BJ (cell line): ENCODE data around the gene GAS1. TPM values are rescaled to one million over a fixed set of nuclear protein-coding genes. Genes with fewer than 3 reads are reported as not detected.

Experiments used
- CTCF ChIA-PET: fragments of 350-600 bp; formaldehyde crosslinking; extraction: SDS; loops from one replicate; lab custom pipeline; 2021; ENCODE audit warnings: antibody characterized with exemption, inconsistent platforms; lab: Yijun Ruan, JAX
- POLR2A ChIA-PET: fragments of 300-600 bp; sonication (Branson Sonifier 250); formaldehyde crosslinking; extraction: SDS; loops from one replicate; lab custom pipeline; 2021; ENCODE audit warnings: antibody characterized with exemption; lab: Charles Lee
- DNase-seq: peaks from one replicate; pipeline ENCODE4 v3.0.0-alpha.2; 2011; ENCODE audit warnings: low read depth
- H3K27me3 ChIP-seq: 2 replicates; pipeline ENCODE4 v1.6.0; 2011; ENCODE audit warnings: low read length; ENCODE audit not compliant: control insufficient read depth, insufficient read depth
- H3K36me3 ChIP-seq: 2 replicates; pipeline ENCODE4 v1.5.1; 2011; ENCODE audit warnings: low read length; ENCODE audit not compliant: control insufficient read depth, insufficient read depth
- H3K4me3 ChIP-seq: 2 replicates; pipeline ENCODE4 v1.5.1; 2011; ENCODE audit warnings: low read depth, mild to moderate bottlenecking, control low read depth, low read length
- CTCF ChIP-seq: IDR thresholded peaks from 2 replicates; pipeline ENCODE4 v1.5.1; 2011; ENCODE audit warnings: low read depth, mild to moderate bottlenecking, control low read depth, inconsistent platforms, low read length, moderate library complexity; ENCODE audit not compliant: insufficient read depth
- polyA plus RNA-seq: library from polyadenylated mRNA; depleted of rRNA; stranded (reverse); fragments of >200 nt; gene quantifications from 2 replicates; pipeline ENCODE4 v1.2.3, GENCODE V29; 2011

The GAS1 gene
- polyA plus RNA-seq, 1 experiment: 26.2 TPM

GRCh38 chr9:86944796-86945727 is 2.2 kb downstream of the GAS1 start:
- CTCF ChIA-PET: interaction anchor here (0.7 to 1.7 kb wide), 6 partner anchors 90 to 526 kb away, joined by 3 to 4 read pairs (median 3); no protein-coding TSS in a partner anchor

GRCh38 chr9:86943201-86944113 is 3.8 kb downstream of the GAS1 start:
- ChIA-PET POLR2A (interaction anchor here (0.8 to 1.1 kb wide), 2 partner anchors 148 to 442 kb away, joined by 3 to 7 read pairs; no protein-coding TSS in a partner anchor), CTCF (interaction anchor here (0.7 to 1.7 kb wide), 7 partner anchors 10 to 742 kb away, joined by 3 to 11 read pairs (median 3); no protein-coding TSS in a partner anchor)
- DNase-seq: no peak
- peaks cover 4% of the 10 kb centered on the region for H3K36me3 ChIP-seq
- peaks cover 2% of the 10 kb centered on the region; the same call in 1 of the 2 replicates for H3K27me3 ChIP-seq
- peak overlapping the region; percentile 88 for H3K4me3 ChIP-seq
- no peak for TF ChIP-seq CTCF

More at GRCh38 chr9:86944796-86945727, 2.2 kb downstream of the GAS1 start:
- Histone ChIP-seq H3K27me3 (peaks cover 2% of the 10 kb centered on the region; the same call in 1 of the 2 replicates), H3K36me3 (peaks cover 4% of the 10 kb centered on the region), H3K4me3 (peak overlapping the region; percentile 88)
- no peak for DNase-seq
- TF ChIP-seq CTCF: no peak
- POLR2A ChIA-PET: interaction anchor here (1.2 kb wide), 1 partner anchor 396 kb away, joined by 3 read pairs; no protein-coding TSS in a partner anchor

GRCh38 chr9:86942281-86943200 is 4.8 kb downstream of the GAS1 start:
- H3K36me3 ChIP-seq: peaks cover 4% of the 10 kb centered on the region
- TF ChIP-seq CTCF: no peak
- ChIA-PET CTCF (interaction anchor here (0.7 to 1.7 kb wide), 6 partner anchors 9 to 741 kb away, joined by 3 to 11 read pairs (median 3); no protein-coding TSS in a partner anchor), POLR2A (interaction anchor here (1.1 kb wide), 1 partner anchor 147 kb away, joined by 7 read pairs; no protein-coding TSS in a partner anchor)
- H3K4me3 ChIP-seq: no peak overlapping the region
- H3K27me3 ChIP-seq: peaks cover 2% of the 10 kb centered on the region; the same call in 1 of the 2 replicates
- DNase-seq: no peak

GRCh38 chr9:86941197-86941596 is 6.1 kb downstream of the GAS1 start:
- CTCF ChIA-PET: interaction anchor here (0.7 to 1.4 kb wide), 3 partner anchors 43 to 507 kb away, joined by 3 to 5 read pairs (median 3); no protein-coding TSS in a partner anchor
- no peak overlapping the region for H3K4me3 ChIP-seq
- peaks cover 4% of the 10 kb centered on the region for H3K36me3 ChIP-seq
- TF ChIP-seq CTCF: no peak
- peaks cover 2% of the 10 kb centered on the region; the same call in 1 of the 2 replicates for H3K27me3 ChIP-seq
- no peak for DNase-seq
- POLR2A ChIA-PET: interaction anchor here (0.5 kb wide), 1 partner anchor 446 kb away, joined by 3 read pairs; no protein-coding TSS in a partner anchor
